GM12872 (cell line): ENCODE data around the gene CIC.

Source experiments
- CTCF ChIP-seq: IDR thresholded peaks from 3 replicates; pipeline ENCODE4 v1.5.1; 2011; ENCODE audit warnings: low read depth, mild to moderate bottlenecking, low read length, moderate library complexity; ENCODE audit not compliant: insufficient read depth

Gene CIC

DNA sequence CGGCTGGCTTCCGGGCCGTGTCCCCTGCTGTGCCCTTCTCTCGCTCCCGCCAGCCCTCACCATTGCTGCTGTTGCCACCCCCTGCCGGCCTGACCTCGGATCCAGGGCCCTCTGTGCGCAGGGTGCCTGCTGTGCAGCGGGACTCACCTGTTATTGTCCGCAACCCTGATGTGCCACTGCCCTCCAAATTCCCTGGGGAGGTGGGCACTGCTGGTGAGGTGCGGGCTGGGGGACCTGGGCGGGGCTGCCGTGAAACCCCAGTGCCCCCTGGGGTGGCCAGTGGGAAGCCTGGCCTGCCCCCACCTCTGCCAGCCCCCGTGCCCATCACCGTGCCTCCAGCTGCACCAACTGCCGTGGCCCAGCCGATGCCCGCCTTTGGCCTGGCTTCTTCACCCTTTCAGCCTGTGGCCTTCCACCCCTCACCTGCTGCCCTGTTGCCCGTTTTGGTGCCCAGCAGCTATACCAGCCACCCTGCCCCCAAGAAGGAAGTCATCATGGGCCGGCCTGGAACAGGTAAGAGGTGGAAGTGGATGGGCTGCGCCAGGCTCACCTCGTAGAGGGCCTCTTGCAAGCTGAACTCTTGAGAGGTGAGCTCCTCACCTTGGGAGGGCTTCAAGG is 5.1 kb downstream of the CIC start:
- no peak for TF ChIP-seq CTCF

GRCh38 chr19:42275103-42275502 is 6.1 kb downstream of the CIC start:
- no peak for TF ChIP-seq CTCF

DNA sequence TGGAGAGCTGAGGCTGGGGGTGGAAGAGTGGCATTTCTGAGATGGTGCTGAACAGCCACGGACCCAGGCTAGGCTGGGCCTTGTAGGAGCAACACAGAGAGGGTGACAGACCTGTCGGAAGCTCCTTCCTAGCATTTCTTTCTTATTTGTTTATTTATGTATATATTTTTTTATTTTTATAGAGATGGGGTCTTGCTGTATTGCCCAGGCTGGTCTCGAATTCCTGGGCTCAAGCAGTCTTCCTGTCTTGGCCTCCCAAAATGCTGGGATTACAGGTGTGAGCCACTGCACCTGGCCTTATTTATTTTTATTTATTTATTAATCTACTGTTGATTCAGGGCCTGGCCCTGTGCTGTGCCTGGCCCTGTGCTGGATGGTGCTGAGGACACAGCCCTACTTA is 6.5 kb downstream of the CIC start:
- TF ChIP-seq CTCF, result no peak

- no peak for TF ChIP-seq CTCF
Observed at GRCh38 chr19:42276284-42276683, 7.2 kb downstream of the CIC start.

DNA sequence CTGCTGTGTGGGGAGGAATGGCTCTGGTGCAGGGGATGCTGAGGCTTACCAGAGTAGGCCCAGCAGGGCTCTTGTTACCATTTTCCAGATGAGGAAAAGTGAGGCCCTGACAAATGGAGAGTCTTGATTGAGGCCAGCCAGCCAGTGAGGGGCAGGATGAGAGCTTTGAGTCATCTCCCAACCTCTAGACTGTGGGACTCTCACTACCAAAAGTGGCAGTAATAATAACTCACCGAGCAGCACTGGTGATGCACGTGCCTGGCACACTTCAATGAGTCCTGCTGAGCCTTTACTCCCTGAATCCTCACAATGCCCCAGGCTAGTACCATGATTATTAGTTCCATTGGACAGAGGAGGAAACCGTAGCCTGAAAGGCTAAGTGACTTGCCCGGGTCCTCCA is 7.8 kb downstream of the CIC start:
- TF ChIP-seq CTCF, result no peak

- no peak for TF ChIP-seq CTCF
Observed at GRCh38 chr19:42277821-42278451, 8.9 kb downstream of the CIC start.

GRCh38 chr19:42278452-42279154 is 9.6 kb downstream of the CIC start:
- no peak for TF ChIP-seq CTCF
